Activated CD8-positive, alpha-beta T cell treated with anti-CD3 and anti-CD28 coated beads for 36 hours (primary cell): Measurements from ENCODE around the gene CEP152. TPM values are rescaled to one million over a fixed set of nuclear protein-coding genes. Genes with fewer than 3 reads are reported as not detected.
A peak's percentile ranks its signal among the peaks of the same experiment; 100 is the strongest.

Experiments used
- ATAC-seq: fragments of 200-7000 bp; cut with Tn5 transposase; one replicate; pipeline ENCODE4 v1.10.0; 2021; ENCODE audit warnings: mild to moderate bottlenecking, moderate library complexity
- CTCF ChIA-PET: fragments of 350-600 bp; sonication (Branson Sonifier 250); formaldehyde crosslinking; loops from one replicate; lab custom pipeline; 2021; ENCODE audit warnings: antibody characterized with exemption; lab: Charles Lee
- POLR2A ChIA-PET: fragments of 350-600 bp; sonication (Branson Sonifier 250); formaldehyde crosslinking; loops from one replicate; lab custom pipeline; 2021; ENCODE audit warnings: antibody characterized with exemption; lab: Charles Lee
- DNase-seq: peaks from one replicate; pipeline ENCODE4 v3.0.0-alpha.2; 2020
- H3K27ac Mint-ChIP-seq: one replicate; pipeline ENCODE4 v1.8.0; 2021; ENCODE audit warnings: mild to moderate bottlenecking, mixed read lengths
- H3K27me3 Mint-ChIP-seq: one replicate; pipeline ENCODE4 v1.8.0; 2021; ENCODE audit warnings: mixed read lengths
- H3K36me3 Mint-ChIP-seq: one replicate; pipeline ENCODE4 v1.8.0; 2021; ENCODE audit warnings: low read depth, mixed read lengths
- H3K4me1 Mint-ChIP-seq: one replicate; pipeline ENCODE4 v1.8.0; 2021; ENCODE audit warnings: low read depth, mixed read lengths
- H3K4me3 Mint-ChIP-seq: one replicate; pipeline ENCODE4 v1.8.0; 2021; ENCODE audit warnings: mild to moderate bottlenecking, moderate library complexity, mixed read lengths
- H3K9me3 Mint-ChIP-seq: one replicate; pipeline ENCODE4 v1.8.0; 2021; ENCODE audit warnings: mixed read lengths
- CTCF ChIP-seq: fragments of 200-600 bp; IDR thresholded peaks from one replicate; pipeline ENCODE4 v1.8.0; 2022; ENCODE audit warnings: antibody characterized with exemption, mild to moderate bottlenecking
- intact Hi-C: fragments of 100-400 bp; cut with micrococcal nuclease; formaldehyde crosslinking; loops from one replicate; pipeline ENCODE4 v1.10.0; 2022
- total RNA-seq, 2 experiments: library from RNA; stranded (reverse); gene quantifications; one replicate each; pipeline ENCODE4 v1.2.3, GENCODE V29; 2021

Gene CEP152
- total RNA-seq, 2 experiments from 2014 or later, result 39.2 to 39.7 TPM

GRCh38 chr15:48723969-48724368, 86.9 kb downstream of the CEP152 start:
- Mint-ChIP-seq H3K27ac (no peak overlapping the region), H3K4me1 (peaks cover 5% of the 10 kb centered on the region), H3K4me3 (no peak overlapping the region), H3K36me3 (peaks cover 19% of the 10 kb centered on the region), H3K27me3 (no peaks in the 10 kb centered on the region), H3K9me3 (no peaks in the 10 kb centered on the region)
- ChIA-PET CTCF (no interaction called here), POLR2A (no interaction called here)
- no peak for ATAC-seq
- DNase-seq, result no peak
- no peak for TF ChIP-seq CTCF
- intact Hi-C loops, result no loop called here

- TF ChIP-seq CTCF, result no peak
- no peaks in the 10 kb centered on the region for H3K27me3 Mint-ChIP-seq
- ChIA-PET POLR2A (no interaction called here), CTCF (no interaction called here)
- no peak for DNase-seq
- no peak overlapping the region for H3K27ac Mint-ChIP-seq
- intact Hi-C loops, result no loop called here
- H3K4me3 Mint-ChIP-seq, result no peak overlapping the region
- ATAC-seq, result no peak
- no peaks in the 10 kb centered on the region for H3K9me3 Mint-ChIP-seq
- peaks cover 5% of the 10 kb centered on the region for H3K4me1 Mint-ChIP-seq
- peaks cover 11% of the 10 kb centered on the region for H3K36me3 Mint-ChIP-seq
Observed at GRCh38 chr15:48722764-48723661, 87.9 kb downstream of the CEP152 start.

DNA sequence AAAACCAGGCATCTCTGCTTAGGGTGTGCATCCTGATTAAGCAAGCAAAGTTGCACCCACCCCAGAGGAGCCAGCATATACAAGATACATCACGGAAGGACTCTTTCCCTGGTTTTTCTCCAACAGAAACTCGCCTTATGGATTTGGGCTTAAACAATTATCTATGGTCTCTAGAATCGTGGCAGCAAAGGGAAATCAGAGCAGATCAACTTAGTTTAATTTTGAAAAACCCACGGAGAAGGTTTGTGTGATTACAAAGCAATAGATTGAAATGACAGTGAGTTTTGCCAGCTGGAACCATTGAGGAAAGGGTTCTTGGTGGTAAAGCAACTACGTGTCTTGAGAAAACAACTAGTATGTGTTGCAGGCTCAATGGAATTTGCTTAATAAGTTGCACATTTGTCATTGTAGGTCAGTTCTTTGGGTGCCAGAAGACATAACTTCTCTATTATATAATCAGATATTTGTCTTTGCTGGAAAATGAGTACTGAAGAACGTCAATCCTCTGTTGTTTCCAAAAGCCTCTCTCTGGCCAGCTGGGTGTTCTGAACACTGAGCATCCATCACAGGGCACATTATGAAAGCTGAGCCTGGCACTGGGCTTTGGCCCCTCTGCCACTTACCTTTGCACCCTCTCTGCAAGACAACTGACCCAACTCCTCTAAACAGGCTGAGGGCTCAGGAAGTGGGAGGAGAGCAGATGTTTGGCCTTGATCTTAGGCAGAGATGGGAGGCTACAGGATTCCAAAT, 89.6 kb downstream of the CEP152 start:
- POLR2A ChIA-PET, result no interaction called here
- no peak overlapping the region for H3K4me3 Mint-ChIP-seq
- no peak for ATAC-seq
- no peak for DNase-seq
- peaks cover 2% of the 10 kb centered on the region for H3K9me3 Mint-ChIP-seq
- no peak for TF ChIP-seq CTCF
- H3K36me3 Mint-ChIP-seq, result peaks cover 11% of the 10 kb centered on the region
- intact Hi-C loops, result no loop called here
- no peaks in the 10 kb centered on the region for H3K27me3 Mint-ChIP-seq
- CTCF ChIA-PET, result no interaction called here
- H3K27ac Mint-ChIP-seq, result no peak overlapping the region
- H3K4me1 Mint-ChIP-seq, result peaks cover 5% of the 10 kb centered on the region

DNA sequence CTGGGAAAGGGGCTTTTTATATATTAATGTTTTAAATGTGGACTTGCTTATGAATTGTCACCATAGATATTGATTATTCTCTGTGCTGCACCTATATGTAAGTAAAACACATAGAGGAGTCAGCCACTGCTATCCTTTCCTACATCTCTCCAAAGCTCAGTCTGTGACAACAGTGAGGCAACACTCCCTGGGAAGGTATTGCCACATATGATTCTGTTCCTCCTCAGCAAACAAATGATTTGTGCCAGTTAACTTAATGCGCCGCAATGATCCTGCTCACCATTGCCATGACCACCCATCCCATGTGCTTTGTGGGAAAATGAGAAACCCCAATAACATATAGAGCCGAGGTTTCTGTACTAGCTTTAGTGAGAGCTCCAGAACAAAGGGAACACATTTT, 90.2 kb downstream of the CEP152 start:
- TF ChIP-seq CTCF, result no peak
- Mint-ChIP-seq H3K9me3 (peaks cover 8% of the 10 kb centered on the region), H3K4me3 (no peak overlapping the region), H3K27ac (no peak overlapping the region), H3K36me3 (peaks cover 17% of the 10 kb centered on the region), H3K27me3 (no peaks in the 10 kb centered on the region), H3K4me1 (peaks cover 5% of the 10 kb centered on the region)
- ATAC-seq, result no peak
- POLR2A ChIA-PET, result no interaction called here
- CTCF ChIA-PET, result no interaction called here
- intact Hi-C loops, result no loop called here
- DNase-seq, result no peak

GRCh38 chr15:48719668-48720067, 91.2 kb downstream of the CEP152 start:
- ChIA-PET CTCF (interaction anchor here (0.5 kb wide), 1 partner anchor 110 kb away, joined by 3 read pairs; no protein-coding TSS in a partner anchor), POLR2A (interaction anchor here (0.6 kb wide), 1 partner anchor 290 kb away, joined by 3 read pairs; no protein-coding TSS in a partner anchor)
- TF ChIP-seq CTCF, result no peak
- intact Hi-C loops, result no loop called here
- Mint-ChIP-seq H3K27ac (peak overlapping the region; percentile 0), H3K4me3 (no peak overlapping the region), H3K36me3 (peaks cover 20% of the 10 kb centered on the region), H3K4me1 (peaks cover 5% of the 10 kb centered on the region), H3K27me3 (no peaks in the 10 kb centered on the region), H3K9me3 (peaks cover 11% of the 10 kb centered on the region)
- DNase-seq (peak; percentile 7), ATAC-seq (no peak)
